ENCODE results near the gene TMIGD3. TPM values are rescaled to one million over a fixed set of nuclear protein-coding genes. Genes with fewer than 3 reads are reported as not detected.
A peak's percentile ranks its signal among the peaks of the same experiment; 100 is the strongest.

Gene TMIGD3
- total RNA-seq, 3 donors from 2014 or later (not counting 1 experiment from before 2014, with no cell fraction given): 1.0 TPM; not detected in 2

GRCh38 chr1:111439461-111440351, 63.7 kb downstream of the TMIGD3 start:
- Mint-ChIP-seq H3K36me3 (peaks cover 22% of the 10 kb centered on the region), H3K27ac (peak overlapping the region in 1 of 2 donors; percentile 3), H3K27me3 (ENCODE audit: low read depth in 2 of 2) (no peaks in the 10 kb centered on the region), H3K4me3 (no peak overlapping the region), H3K9me3 (no peaks in the 10 kb centered on the region), H3K4me1 (no peaks in the 10 kb centered on the region)
- intact Hi-C loops (cut with micrococcal nuclease): no loop called here
- Histone ChIP-seq H3K36me3 (ENCODE audit: control insufficient read depth, insufficient read depth, low read length) (peaks cover 60% of the 10 kb centered on the region), H3K9me3 (ENCODE audit: control insufficient read depth, insufficient read depth, low read length) (no peaks in the 10 kb centered on the region), H3K4me1 (ENCODE audit: control insufficient read depth, insufficient read depth, low read length) (no peaks in the 10 kb centered on the region), H3K27ac (ENCODE audit: low read length) (no peak overlapping the region), H3K4me3 (ENCODE audit: low read length) (no peak overlapping the region), H3K27me3 (ENCODE audit: control insufficient read depth, insufficient read depth, low read length) (no peaks in the 10 kb centered on the region)
- no peak for DNase-seq
- WGBS (ENCODE audit: insufficient coverage): 96% methylated on average over 3 of the region's 3 CpGs
- no peak for ATAC-seq
- TF ChIP-seq CTCF (IDR thresholded peaks at IDR 0.05): no peak

GRCh38 chr1:111436726-111437125, 66.7 kb downstream of the TMIGD3 start:
- no peak for TF ChIP-seq CTCF (IDR thresholded peaks at IDR 0.05)
- Histone ChIP-seq H3K4me3 (ENCODE audit: low read length) (no peak overlapping the region), H3K27ac (ENCODE audit: low read length) (no peak overlapping the region), H3K36me3 (ENCODE audit: control insufficient read depth, insufficient read depth, low read length) (peaks cover 34% of the 10 kb centered on the region), H3K27me3 (ENCODE audit: control insufficient read depth, insufficient read depth, low read length) (no peaks in the 10 kb centered on the region), H3K4me1 (ENCODE audit: control insufficient read depth, insufficient read depth, low read length) (no peaks in the 10 kb centered on the region), H3K9me3 (ENCODE audit: control insufficient read depth, insufficient read depth, low read length) (no peaks in the 10 kb centered on the region)
- Mint-ChIP-seq H3K4me3 (no peak overlapping the region), H3K27me3 (ENCODE audit: low read depth in 2 of 2) (peaks cover 0 to 4% of the 10 kb centered on the region in 2 donors), H3K36me3 (peaks cover 7% of the 10 kb centered on the region), H3K27ac (peak overlapping the region in 1 of 2 donors; percentile 45), H3K9me3 (no peaks in the 10 kb centered on the region), H3K4me1 (no peaks in the 10 kb centered on the region)
- WGBS (ENCODE audit: insufficient coverage): 33% methylated on average over 3 of the region's 3 CpGs
- intact Hi-C loops (cut with micrococcal nuclease): no loop called here
- ATAC-seq (no peak), DNase-seq (no peak)

Other genes starting within 250 kb of the TMIGD3 start
- gene CHIA, start 212.8 kb downstream of the TMIGD3 start, total RNA-seq: not detected
- 1 to 10 TPM; 2.1 to 5.2 (median 4.1) TPM for gene OVGP1, start 75.9 kb downstream of the TMIGD3 start, total RNA-seq
- gene WDR77, start 54.4 kb downstream of the TMIGD3 start, total RNA-seq: 10 to 100 TPM; 15.5 to 20.8 (median 17.8) TPM
- gene ATP5PB, start 54.2 kb downstream of the TMIGD3 start, total RNA-seq: 100 to 1,000 TPM; 105 to 115 (median 105) TPM
- 100 to 1,000 TPM in 2 of 3 donors, 10 to 100 TPM in 1; 85.2 to 147 (median 106) TPM for gene C1orf162, start 29.6 kb downstream of the TMIGD3 start, total RNA-seq
- gene ADORA3, start within 50 bp of the TMIGD3 start, total RNA-seq: under 1 TPM in 1 of 3 donors, not detected in 2; 0.40 TPM
- gene RAP1A, start 116.2 kb upstream of the TMIGD3 start, total RNA-seq: 100 to 1,000 TPM in 2 of 3 donors, 10 to 100 TPM in 1; 83.7 to 112 (median 104) TPM
- 1 to 10 TPM in 2 of 3 donors, under 1 TPM in 1; 0.48 to 2.6 (median 1.4) TPM for gene INKA2, start 235.8 kb upstream of the TMIGD3 start, total RNA-seq

Measured in natural killer cell (primary cell).